H9 (cell line): Measurements from ENCODE around the gene RGS14. TPM values are rescaled to one million over a fixed set of nuclear protein-coding genes. Genes with fewer than 3 reads are reported as not detected.

Source experiments
- DNase-seq: peaks from one replicate; pipeline ENCODE4 v3.0.0-alpha.2; 2017
- H2AFZ ChIP-seq: one replicate; pipeline ENCODE4 v1.6.1; 2013; ENCODE audit warnings: mild to moderate bottlenecking, low read length, control low read depth, moderate library complexity
- H2AK5ac ChIP-seq: 2 replicates; pipeline ENCODE4 v1.6.1; 2013; ENCODE audit warnings: low read length, control low read depth, mixed read lengths; ENCODE audit not compliant: insufficient read length
- H2BK120ac ChIP-seq: one replicate; pipeline ENCODE4 v1.6.1; 2013; ENCODE audit warnings: low read depth, mild to moderate bottlenecking, low read length, control low read depth, inconsistent platforms; ENCODE audit not compliant: poor library complexity, severe bottlenecking
- H2BK12ac ChIP-seq: 2 replicates; pipeline ENCODE4 v1.6.1; 2013; ENCODE audit warnings: low read length, control low read depth, mixed read lengths, low read depth; ENCODE audit not compliant: insufficient read length
- H2BK15ac ChIP-seq: 2 replicates; pipeline ENCODE4 v1.6.1; 2013; ENCODE audit warnings: low read depth, low read length, control low read depth
- H2BK20ac ChIP-seq: one replicate; pipeline ENCODE4 v1.6.1; 2013; ENCODE audit warnings: low read depth, mild to moderate bottlenecking, low read length, control low read depth, inconsistent platforms; ENCODE audit not compliant: poor library complexity, severe bottlenecking
- H2BK5ac ChIP-seq: 2 replicates; pipeline ENCODE4 v1.6.1; 2013; ENCODE audit warnings: low read length, control low read depth, mixed read lengths; ENCODE audit not compliant: insufficient read length
- H3K14ac ChIP-seq: 2 replicates; pipeline ENCODE4 v1.6.1; 2013; ENCODE audit warnings: low read length, control low read depth; ENCODE audit not compliant: insufficient read depth
- H3K18ac ChIP-seq: 2 replicates; pipeline ENCODE4 v1.6.1; 2013; ENCODE audit warnings: low read depth, mild to moderate bottlenecking, mixed read lengths, low read length, control low read depth; ENCODE audit not compliant: insufficient read length
- H3K23ac ChIP-seq: 2 replicates; pipeline ENCODE4 v1.6.1; 2013; ENCODE audit warnings: low read length, control low read depth, mixed read lengths, low read depth; ENCODE audit not compliant: insufficient read length
- H3K23me2 ChIP-seq: 2 replicates; pipeline ENCODE4 v1.6.1; 2013; ENCODE audit warnings: low read depth, mild to moderate bottlenecking, mixed read lengths, low read length, control low read depth; ENCODE audit not compliant: insufficient read length, poor library complexity, severe bottlenecking
- H3K27ac ChIP-seq: 2 replicates; pipeline ENCODE4 v1.5.1; 2013; ENCODE audit warnings: low read length, control low read depth, mixed read lengths, low read depth; ENCODE audit not compliant: insufficient read length
- H3K27me3 ChIP-seq: 2 replicates; pipeline ENCODE4 v1.6.1; 2013; ENCODE audit warnings: low read length, control low read depth, inconsistent platforms; ENCODE audit not compliant: insufficient read depth
- H3K4ac ChIP-seq: 2 replicates; pipeline ENCODE4 v1.6.1; 2013; ENCODE audit warnings: low read depth, mild to moderate bottlenecking, control low read depth, inconsistent platforms, low read length, moderate library complexity
- H3K4me1 ChIP-seq: 2 replicates; pipeline ENCODE4 v1.6.1; 2013; ENCODE audit warnings: low read length, control low read depth, inconsistent platforms; ENCODE audit not compliant: insufficient read depth
- H3K4me2 ChIP-seq: 2 replicates; pipeline ENCODE4 v1.6.1; 2013; ENCODE audit warnings: low read length, control low read depth, mixed read lengths; ENCODE audit not compliant: insufficient read length, insufficient read depth
- H3K56ac ChIP-seq: 2 replicates; pipeline ENCODE4 v1.6.1; 2013; ENCODE audit warnings: low read depth, mild to moderate bottlenecking, mixed read lengths, low read length, control low read depth; ENCODE audit not compliant: insufficient read length
- H3K79me1 ChIP-seq: 2 replicates; pipeline ENCODE4 v1.6.1; 2013; ENCODE audit warnings: low read depth, mild to moderate bottlenecking, moderate library complexity, low read length, control low read depth, inconsistent platforms; ENCODE audit not compliant: insufficient read depth, poor library complexity, severe bottlenecking
- H3K79me2 ChIP-seq: 2 replicates; pipeline ENCODE4 v1.6.1; 2013; ENCODE audit warnings: low read length, control low read depth, inconsistent platforms; ENCODE audit not compliant: insufficient read depth
- H3K9ac ChIP-seq: 2 replicates; pipeline ENCODE4 v1.6.1; 2013; ENCODE audit warnings: low read length, control low read depth, mixed read lengths; ENCODE audit not compliant: insufficient read length; ENCODE audit errors: extremely low read depth
- H3K9me3 ChIP-seq: one replicate; pipeline ENCODE4 v1.6.1; 2013; ENCODE audit warnings: low read depth, low read length, inconsistent platforms; ENCODE audit not compliant: control insufficient read depth
- H3T11ph ChIP-seq: one replicate; pipeline ENCODE4 v1.6.1; 2013; ENCODE audit warnings: mild to moderate bottlenecking, low read length, control low read depth, inconsistent platforms
- H4K20me1 ChIP-seq: one replicate; pipeline ENCODE4 v1.6.1; 2013; ENCODE audit not compliant: control insufficient read depth, insufficient read length, insufficient read depth
- H4K5ac ChIP-seq: 2 replicates; pipeline ENCODE4 v1.6.1; 2013; ENCODE audit warnings: low read depth, mild to moderate bottlenecking, mixed read lengths, low read length, control low read depth; ENCODE audit not compliant: insufficient read length
- H4K8ac ChIP-seq: replicated peaks from 2 replicates; pipeline ENCODE4 v1.6.1; 2013; ENCODE audit warnings: low read length, control low read depth, mixed read lengths, low read depth; ENCODE audit not compliant: insufficient read length
- H4K91ac ChIP-seq: 2 replicates; pipeline ENCODE4 v1.6.1; 2013; ENCODE audit warnings: low read depth, mild to moderate bottlenecking, moderate library complexity, mixed read lengths, low read length, control low read depth; ENCODE audit not compliant: insufficient read length
- H3K27ac Mint-ChIP-seq, 3 experiments: 2 replicates in 2 of 3; 3 replicates in 1 of 3; pipeline ENCODE4 v1.8.0; 2020 to 2021; ENCODE audit warnings: mixed read lengths in 3 of 3, mild to moderate bottlenecking in 1 of 3, moderate library complexity in 1 of 3
- H3K27me3 Mint-ChIP-seq: 2 replicates; pipeline ENCODE4 v1.8.0; 2021; ENCODE audit warnings: low read depth, mild to moderate bottlenecking, moderate library complexity, mixed read lengths
- H3K36me3 Mint-ChIP-seq, 3 experiments: 2 replicates in 2 of 3; 3 replicates in 1 of 3; pipeline ENCODE4 v1.8.0; 2020 to 2021; ENCODE audit warnings: low read depth in 3 of 3, mixed read lengths in 3 of 3; ENCODE audit not compliant: insufficient read depth in 1 of 3
- H3K4me1 Mint-ChIP-seq, 2 experiments: 2 replicates each; pipeline ENCODE4 v1.8.0; 2020; ENCODE audit warnings: mixed read lengths in 2 of 2
- H3K4me3 Mint-ChIP-seq, 2 experiments: 2 replicates in 1 of 2; 3 replicates in 1 of 2; pipeline ENCODE4 v1.8.0; 2020 to 2021; ENCODE audit warnings: mild to moderate bottlenecking in 2 of 2, mixed read lengths in 2 of 2, moderate library complexity in 1 of 2
- H3K9me3 Mint-ChIP-seq, 2 experiments: 2 replicates in 1 of 2; 3 replicates in 1 of 2; pipeline ENCODE4 v1.8.0; 2020; ENCODE audit warnings: mild to moderate bottlenecking in 2 of 2, mixed read lengths in 2 of 2, moderate library complexity in 1 of 2
- CTCF ChIP-seq: fragments of 200-600 bp; sonication (generic); conservative IDR thresholded peaks from 3 replicates; pipeline ENCODE4 v1.8.0; 2021; ENCODE audit warnings: antibody characterized with exemption, mild to moderate bottlenecking
- WGBS: extraction: QIAGEN DNeasy Blood & Tissue Kit; methylation state at CpG from one replicate; pipeline ENCODE4 v1.1.7; 2013; ENCODE audit warnings: missing lambda C conversion rate, low lambda C conversion rate, mixed read lengths; ENCODE audit not compliant: insufficient read length; ENCODE audit errors: extremely low coverage; 5-methylcytosine and 5-hydroxymethylcytosine counted together
- total RNA-seq: library from RNA; stranded (reverse); gene quantifications from 2 replicates; pipeline ENCODE4 v1.2.1, GENCODE V29; 2021

Gene RGS14
- total RNA-seq, 1 experiment from 2014 or later, result 12.3 TPM

GRCh38 chr5:177396807-177397206 lies 39.1 kb downstream of the RGS14 start:
- Histone ChIP-seq H4K91ac (no peak overlapping the region), H3K18ac (no peak overlapping the region), H3K23me2 (no peaks in the 10 kb centered on the region), H3K4ac (no peak overlapping the region), H2BK15ac (no peak overlapping the region), H3K27ac (no peak overlapping the region), H2BK12ac (no peak overlapping the region), H2BK20ac (no peak overlapping the region), H2BK5ac (no peak overlapping the region), H3K27me3 (no peaks in the 10 kb centered on the region; the same call in 1 of the 2 replicates), H3K79me2 (no peaks in the 10 kb centered on the region), H3K14ac (no peak overlapping the region), H4K20me1 (no peaks in the 10 kb centered on the region), H3K4me1 (no peaks in the 10 kb centered on the region; the same call in 1 of the 2 replicates), H2AFZ (no peak overlapping the region), H3K4me2 (no peak overlapping the region), H4K8ac (no peak overlapping the region), H3K79me1 (no peaks in the 10 kb centered on the region), H3T11ph (no peak overlapping the region), H2BK120ac (no peak overlapping the region), H4K5ac (no peak overlapping the region), H3K9ac (no peak overlapping the region), H3K56ac (no peak overlapping the region), H3K23ac (no peak overlapping the region), H3K9me3 (no peaks in the 10 kb centered on the region), H2AK5ac (no peak overlapping the region)
- Mint-ChIP-seq H3K9me3 (no peaks in the 10 kb centered on the region), H3K36me3 (no peaks in the 10 kb centered on the region), H3K4me1 (peaks cover 10 to 17% of the 10 kb centered on the region in 2 experiments), H3K4me3 (no peak overlapping the region), H3K27me3 (peaks cover 37% of the 10 kb centered on the region), H3K27ac (no peak overlapping the region)
- no peak for TF ChIP-seq CTCF
- DNase-seq, result no peak
- WGBS, result no CpG with 5 or more reads among the region's 10 CpGs
